Left ventricle myocardium inferior (tissue), 1 donor: ENCODE data around the gene NPC1. TPM values are rescaled to one million over a fixed set of nuclear protein-coding genes. Genes with fewer than 3 reads are reported as not detected.
A peak's percentile ranks its signal among the peaks of the same experiment; 100 is the strongest.

Experiments used
- DNase-seq: peaks from one replicate; pipeline ENCODE4 v3.0.0-alpha.2; 2020
- H3K27ac ChIP-seq: fragments of 200-600 bp; replicated peaks from 2 replicates; pipeline ENCODE4 v1.8.0; 2021
- H3K27me3 ChIP-seq: fragments of 200-600 bp; 2 replicates; pipeline ENCODE4 v1.8.0; 2021; ENCODE audit warnings: low read depth
- H3K36me3 ChIP-seq: fragments of 200-600 bp; 2 replicates; pipeline ENCODE4 v1.8.0; 2021
- H3K4me1 ChIP-seq: fragments of 200-600 bp; 2 replicates; pipeline ENCODE4 v1.8.0; 2021
- H3K4me3 ChIP-seq: fragments of 200-600 bp; 2 replicates; pipeline ENCODE4 v1.8.0; 2021; ENCODE audit warnings: mild to moderate bottlenecking, moderate library complexity
- H3K9me3 ChIP-seq: fragments of 200-600 bp; replicated peaks from 2 replicates; pipeline ENCODE4 v1.8.0; 2021
- CTCF ChIP-seq: fragments of 200-600 bp; IDR thresholded peaks from 2 replicates; pipeline ENCODE4 v1.8.0; 2021; ENCODE audit warnings: antibody characterized with exemption, mild to moderate bottlenecking, borderline replicate concordance
- intact Hi-C: fragments of 100-400 bp; cut with micrococcal nuclease; formaldehyde crosslinking; loops from one replicate; pipeline ENCODE4 v1.11.0; 2022
- total RNA-seq: library from RNA; stranded (reverse); fragmentation: NEBNext Ultra II Directional; extraction: Animal tissue kit (Norgen Biotek cat#: 25700); gene quantifications from one replicate; pipeline ENCODE4 v1.2.1, GENCODE V29; 2021
- donor health status: DM: no; HTN: yes; CAD: no; lungs with severe emphysema.

Gene NPC1
- total RNA-seq, 1 donor from 2014 or later = 10.3 TPM

GRCh38 chr18:23592911-23593310 lies 6.6 kb upstream of the NPC1 start:
- intact Hi-C loops = no loop called here
- H3K9me3 ChIP-seq = no peaks in the 10 kb centered on the region
- peaks cover 36% of the 10 kb centered on the region for H3K27me3 ChIP-seq
- H3K36me3 ChIP-seq = no peaks in the 10 kb centered on the region
- H3K4me1 ChIP-seq = no peaks in the 10 kb centered on the region
- H3K27ac ChIP-seq = no peak overlapping the region
- DNase-seq = no peak
- H3K4me3 ChIP-seq = no peak overlapping the region
- no peak for TF ChIP-seq CTCF

GRCh38 chr18:23591011-23591410 lies 4.7 kb upstream of the NPC1 start:
- Histone ChIP-seq H3K4me3 (no peak overlapping the region), H3K36me3 (no peaks in the 10 kb centered on the region), H3K27ac (no peak overlapping the region), H3K9me3 (no peaks in the 10 kb centered on the region), H3K27me3 (peaks cover 36% of the 10 kb centered on the region), H3K4me1 (peaks cover 11% of the 10 kb centered on the region)
- TF ChIP-seq CTCF = no peak
- DNase-seq = no peak
- intact Hi-C loops = no loop called here

- H3K9me3 ChIP-seq = no peaks in the 10 kb centered on the region
- intact Hi-C loops = loop anchor here (5.0 kb wide), 2 partner anchors 72 to 87 kb away; partner anchors contain the start of gene RMC1
- TF ChIP-seq CTCF = no peak
These were observed 2.7 kb upstream of the NPC1 start for GRCh38 chr18:23588836-23589560.

GRCh38 chr18:23587220-23587642 lies 925 bp upstream of the NPC1 start:
- peaks cover 47% of the 10 kb centered on the region for H3K4me1 ChIP-seq
- no peak for DNase-seq
- peak; percentile 41 for TF ChIP-seq CTCF
- intact Hi-C loops = loop anchor here (5.0 kb wide), 2 partner anchors 70 to 85 kb away; partner anchors contain the start of gene RMC1
- H3K27ac ChIP-seq = peak overlapping the region; percentile 99
- peaks cover 27% of the 10 kb centered on the region for H3K27me3 ChIP-seq
- no peaks in the 10 kb centered on the region for H3K9me3 ChIP-seq
- no peaks in the 10 kb centered on the region for H3K36me3 ChIP-seq
- H3K4me3 ChIP-seq = peak overlapping the region; percentile 81

More at GRCh38 chr18:23588836-23589560, 2.7 kb upstream of the NPC1 start:
- no peaks in the 10 kb centered on the region for H3K36me3 ChIP-seq
- DNase-seq = no peak
- no peak overlapping the region for H3K27ac ChIP-seq
- no peak overlapping the region for H3K4me3 ChIP-seq
- H3K27me3 ChIP-seq = peaks cover 36% of the 10 kb centered on the region
- H3K4me1 ChIP-seq = peaks cover 31% of the 10 kb centered on the region

- H3K4me1 ChIP-seq = peaks cover 49% of the 10 kb centered on the region
- no peaks in the 10 kb centered on the region for H3K36me3 ChIP-seq
- intact Hi-C loops = loop anchor here (5.0 kb wide), 2 partner anchors 69 to 84 kb away; partner anchors contain the start of gene RMC1
- H3K27ac ChIP-seq = peak overlapping the region; percentile 99
- peaks cover 22% of the 10 kb centered on the region for H3K27me3 ChIP-seq
- DNase-seq = no peak
- H3K4me3 ChIP-seq = peak overlapping the region; percentile 81
- no peak for TF ChIP-seq CTCF
- H3K9me3 ChIP-seq = no peaks in the 10 kb centered on the region
These were observed 433 bp downstream of the NPC1 start for GRCh38 chr18:23585897-23586248.
